HG03103 (cell line): ENCODE data around the gene NNT.
"Not testable (repeated sequence)": the region's sequence is repeated elsewhere in the genome, so short reads cannot be mapped to it uniquely, and the experiment has no call there.

Experiments used
- ATAC-seq: cut with Tn5 transposase; IDR thresholded peaks from one replicate; pipeline ENCODE4 v1.9.1; 2021; ENCODE audit warnings: low read depth; ENCODE audit not compliant: unreplicated experiment

NNT gene

DNA sequence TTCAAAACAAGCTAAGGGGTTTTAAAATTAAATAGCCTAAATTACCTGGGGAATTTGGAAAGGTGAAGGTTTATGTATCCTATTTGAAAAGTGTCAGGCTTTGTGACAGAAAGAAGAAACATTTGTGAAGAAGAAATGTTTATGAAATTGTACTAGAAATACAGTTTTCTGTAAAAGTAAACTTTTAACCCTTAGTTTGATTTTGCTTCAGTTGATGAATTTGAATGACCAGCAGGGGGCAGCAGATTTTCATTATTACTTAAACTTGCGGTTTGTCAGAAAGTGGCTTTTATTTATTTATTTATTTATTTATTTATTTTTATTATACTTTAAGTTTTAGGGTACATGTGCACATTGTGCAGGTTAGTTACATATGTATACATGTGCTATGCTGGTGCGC, 58.1 kb downstream of the NNT start:
- no peak for ATAC-seq

DNA sequence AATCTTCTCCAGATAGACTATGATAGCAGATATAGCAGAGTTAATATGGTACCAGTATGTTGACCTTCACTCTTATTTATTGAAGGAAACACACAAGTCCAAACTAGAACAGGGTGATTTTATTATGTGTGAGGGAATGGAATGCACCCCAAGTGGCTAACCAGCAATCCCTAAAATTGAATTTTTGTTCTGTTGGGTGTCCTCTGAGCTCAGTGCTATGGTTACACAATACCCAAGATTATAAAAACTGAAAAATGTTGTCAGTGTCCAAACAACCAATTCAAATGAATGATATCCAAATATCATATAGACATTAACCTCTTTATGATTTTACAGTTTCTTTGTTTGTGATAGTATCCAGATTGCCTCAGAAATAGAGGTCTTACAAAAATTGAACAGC, 60.9 kb downstream of the NNT start:
- ATAC-seq, result no peak

DNA sequence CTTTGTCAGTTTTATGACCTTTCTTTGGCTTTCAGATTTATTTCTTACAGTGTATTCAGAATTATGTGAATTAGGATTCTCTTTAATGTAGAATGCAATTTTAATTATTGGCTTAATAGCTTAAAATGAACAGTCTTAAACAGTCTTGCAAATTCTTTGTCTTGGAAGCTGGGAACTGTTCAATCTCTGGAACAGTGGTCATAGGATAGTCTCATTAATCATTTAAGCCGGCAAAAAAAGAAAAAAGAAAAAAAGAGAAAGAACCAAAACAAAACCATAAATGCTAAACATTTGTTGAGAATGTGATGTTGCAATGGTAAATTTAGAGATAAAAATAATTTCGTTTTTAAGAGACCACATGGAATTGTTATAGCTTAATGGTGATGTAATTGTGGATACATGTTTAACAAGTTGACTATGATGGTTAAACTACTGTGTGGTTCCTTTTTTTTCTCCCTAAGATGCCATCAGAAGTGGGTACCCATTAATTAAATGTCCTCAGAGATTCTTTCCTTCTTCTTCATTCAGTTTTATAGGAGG, 61.6 kb downstream of the NNT start:
- no peak for ATAC-seq

DNA sequence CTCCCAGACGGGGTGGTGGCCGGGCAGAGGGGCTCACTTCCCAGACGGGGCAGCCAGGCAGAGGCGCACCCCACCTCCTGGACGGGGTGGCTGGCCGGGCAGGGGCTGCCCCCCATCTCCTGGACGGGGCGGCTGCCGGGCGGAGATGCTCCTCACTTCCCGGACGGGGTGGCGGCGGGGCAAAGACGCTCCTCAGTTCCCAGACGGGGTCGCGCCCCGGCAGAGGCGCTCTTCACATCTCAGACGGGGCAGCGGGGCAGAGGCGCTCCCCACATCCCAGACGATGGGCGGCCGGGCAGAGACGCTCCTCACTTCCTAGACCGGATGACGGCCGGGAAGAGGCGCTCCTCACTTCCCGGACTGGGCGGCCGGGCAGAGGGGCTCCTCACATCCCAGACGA, 62.8 kb downstream of the NNT start:
- not testable (repeated sequence) for ATAC-seq

DNA sequence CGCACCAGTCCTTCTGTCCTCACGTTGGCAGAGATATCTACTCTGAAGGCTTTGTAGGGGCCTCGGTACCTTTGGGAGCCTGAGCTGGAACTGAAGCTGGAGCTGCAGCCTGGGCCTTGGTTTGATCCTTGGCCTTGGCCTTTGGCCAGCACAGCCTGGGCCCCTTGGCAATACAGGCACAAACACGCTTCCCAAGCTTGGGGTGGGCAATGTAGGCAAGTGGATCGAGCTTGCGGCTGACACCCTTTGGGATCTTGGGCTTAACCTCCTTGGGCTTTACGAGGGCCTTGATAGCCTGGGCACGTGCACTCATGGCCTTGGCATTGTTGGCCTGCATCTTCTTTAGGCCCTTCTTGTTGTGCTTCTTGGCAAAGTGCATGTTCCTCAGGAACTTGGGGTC, 63.7 kb downstream of the NNT start:
- not testable (repeated sequence) for ATAC-seq

DNA sequence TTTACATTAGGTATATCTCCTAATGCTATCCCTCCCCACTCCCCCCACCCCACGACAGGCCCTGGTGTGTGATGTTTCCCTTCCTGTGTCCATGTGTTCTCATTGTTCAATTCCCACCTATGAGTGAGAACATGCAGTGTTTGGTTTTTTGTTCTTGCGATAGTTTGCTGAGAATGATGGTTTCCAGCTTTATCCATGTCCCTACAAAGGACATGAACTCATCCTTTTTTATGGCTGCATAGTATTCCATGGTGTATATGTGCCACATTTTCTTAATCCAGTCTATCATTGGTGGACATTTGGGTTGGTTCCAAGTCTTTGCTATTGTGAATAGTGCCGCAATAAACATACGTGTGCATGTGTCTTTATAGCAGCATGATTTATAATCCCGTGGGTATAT, 64.4 kb downstream of the NNT start:
- ATAC-seq, result not testable (repeated sequence)

DNA sequence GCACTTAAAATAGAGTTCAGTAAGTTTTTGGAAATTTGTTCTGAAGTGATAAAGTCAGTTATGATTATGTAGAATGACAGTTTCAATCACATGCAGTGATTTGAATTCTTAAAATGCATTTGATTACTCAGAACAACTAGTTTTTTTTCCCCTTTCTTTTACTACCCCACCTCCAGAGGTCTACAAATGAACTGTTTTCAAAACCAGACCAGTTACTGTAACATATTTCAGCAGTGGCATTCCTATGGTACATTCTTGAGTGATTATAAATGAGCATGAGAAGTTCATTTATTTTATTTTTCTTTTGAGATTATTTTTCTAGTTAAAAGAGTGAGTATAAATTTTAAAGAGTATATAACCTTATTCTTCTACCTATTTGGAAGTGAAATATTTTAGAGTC, 71.6 kb downstream of the NNT start:
- ATAC-seq, result no peak

DNA sequence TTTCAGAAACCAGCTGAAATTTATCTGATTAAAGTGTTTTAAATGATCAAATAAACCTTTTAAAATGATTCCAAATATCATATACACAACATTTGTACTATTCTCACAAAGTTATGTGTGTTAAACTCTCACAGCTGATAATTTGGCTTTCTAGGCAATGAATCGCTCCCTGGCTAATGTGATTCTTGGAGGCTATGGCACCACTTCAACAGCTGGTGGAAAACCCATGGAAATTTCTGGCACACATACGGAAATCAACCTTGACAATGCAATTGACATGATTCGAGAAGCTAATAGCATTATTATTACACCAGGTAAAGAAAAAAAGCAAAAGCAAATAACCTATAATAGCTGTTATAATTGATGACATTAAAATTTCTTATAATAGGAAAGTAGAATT, 72.4 kb downstream of the NNT start:
- no peak for ATAC-seq

DNA sequence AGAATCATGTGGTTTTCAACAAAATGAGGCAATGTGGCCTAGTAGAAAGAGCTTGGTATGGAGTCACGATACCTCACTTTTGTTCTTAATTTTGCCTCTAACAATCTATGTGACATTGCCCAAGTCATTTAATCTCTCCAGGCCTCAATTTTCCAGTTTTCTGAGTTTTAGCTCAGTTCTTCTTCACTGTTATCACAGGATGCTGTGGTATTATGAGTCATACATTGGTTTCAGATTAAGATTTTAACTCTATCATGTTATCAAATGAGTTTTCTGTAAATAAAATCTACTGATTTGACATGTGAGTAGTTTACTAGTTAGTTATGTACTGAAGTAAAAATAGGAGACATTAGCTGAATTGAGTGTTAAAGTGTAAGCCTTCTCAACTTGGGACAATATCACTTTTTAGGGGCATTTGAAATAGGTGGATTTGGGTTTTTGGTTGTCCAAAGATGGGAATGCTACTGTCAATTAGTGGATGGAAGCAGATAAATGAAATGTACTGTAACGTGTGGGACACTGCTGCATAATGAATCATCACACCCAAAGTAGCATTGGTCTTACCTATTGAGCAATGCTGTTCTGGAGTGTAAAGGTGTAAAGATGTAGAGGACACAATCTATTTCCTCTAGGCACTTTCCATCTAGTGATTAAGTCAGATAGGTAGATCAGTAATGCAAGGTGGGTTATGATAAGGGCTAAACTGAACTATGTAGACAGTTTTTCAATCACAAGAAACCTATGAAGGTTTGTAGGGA, 73.3 kb downstream of the NNT start:
- no peak for ATAC-seq

DNA sequence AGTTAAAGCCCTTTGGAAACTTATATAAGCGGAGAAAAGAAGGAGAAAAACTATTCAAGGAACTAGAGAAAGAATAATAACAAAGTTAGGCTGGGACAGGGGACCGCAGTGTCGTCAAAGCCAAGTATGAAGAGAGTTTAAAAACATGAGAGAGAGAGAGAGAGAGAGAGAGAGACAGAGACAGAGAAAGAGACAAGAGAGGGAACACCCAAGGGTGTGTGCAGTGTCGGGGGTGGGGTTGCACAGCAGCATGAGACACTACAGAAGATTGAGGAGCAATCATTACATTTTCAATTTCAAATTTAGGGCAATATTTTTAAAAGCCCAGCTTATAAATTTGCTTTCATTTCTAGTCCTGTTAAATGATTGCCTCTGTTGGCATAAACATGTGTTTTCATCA, 74.3 kb downstream of the NNT start:
- no peak for ATAC-seq

DNA sequence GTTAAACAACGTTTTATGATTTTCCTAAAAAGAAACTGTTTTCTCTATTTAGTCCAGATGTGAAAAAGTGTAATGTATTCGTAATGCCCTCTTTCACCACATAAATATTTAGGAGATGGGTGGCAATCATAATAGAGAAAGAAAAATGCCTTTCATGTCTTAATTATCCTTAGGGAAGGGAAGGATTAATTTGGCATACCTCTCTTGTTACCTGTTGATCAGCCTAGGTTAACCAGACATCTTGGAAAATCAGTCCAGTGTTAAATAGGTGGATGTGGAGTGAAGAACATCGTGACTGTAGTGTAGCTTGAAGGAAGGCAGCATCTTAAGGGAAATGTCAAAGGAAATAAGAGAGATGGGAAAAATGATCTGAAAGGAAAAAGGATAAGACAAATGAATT, 76.2 kb downstream of the NNT start:
- no peak for ATAC-seq

DNA sequence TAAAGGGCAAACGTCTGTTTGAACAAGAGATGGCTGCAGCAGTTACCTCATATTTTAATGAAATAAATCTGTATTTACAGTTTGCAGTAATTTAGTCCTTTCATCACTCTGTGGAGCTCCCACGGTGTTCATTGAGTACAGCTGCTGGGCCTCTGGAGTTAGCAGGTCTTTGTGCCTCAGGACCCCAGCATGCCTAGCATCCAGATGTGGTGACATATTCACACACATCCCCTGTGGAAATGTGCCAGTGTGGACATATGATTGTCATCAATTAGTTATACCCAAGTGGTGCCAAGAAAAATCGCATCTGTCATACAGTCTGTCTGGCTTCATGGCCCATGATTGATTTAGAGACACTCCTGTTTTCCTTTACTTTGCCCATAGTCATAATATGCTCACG, 77.3 kb downstream of the NNT start:
- no peak for ATAC-seq

DNA sequence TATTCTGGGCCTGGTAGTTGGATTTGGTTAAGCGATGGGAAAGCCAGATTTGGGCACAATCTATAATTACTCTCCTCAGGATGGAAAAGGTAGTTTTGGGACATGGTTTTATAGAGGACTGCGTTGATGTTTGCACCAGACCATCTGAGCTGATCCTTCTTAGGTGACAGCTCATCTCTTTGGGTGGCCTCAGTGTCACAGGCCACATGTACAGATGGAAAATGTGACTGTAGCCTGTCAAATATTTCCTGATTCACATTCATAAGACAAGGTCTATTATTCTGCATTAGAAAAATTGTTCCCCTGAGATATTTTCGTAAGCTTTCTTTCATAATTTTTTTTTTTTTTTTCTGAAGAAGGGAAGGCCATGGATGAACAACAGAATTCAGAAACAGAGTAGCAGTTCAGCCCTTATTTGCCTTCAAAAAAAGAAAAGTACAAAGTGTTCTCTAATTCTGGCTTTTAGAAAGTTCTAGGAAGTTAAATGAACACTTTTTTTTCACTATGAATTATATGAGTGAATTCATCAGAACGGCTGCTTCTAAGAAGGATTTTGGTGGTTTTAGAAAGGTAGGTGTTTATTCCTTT, 81.0 kb downstream of the NNT start:
- no peak for ATAC-seq

DNA sequence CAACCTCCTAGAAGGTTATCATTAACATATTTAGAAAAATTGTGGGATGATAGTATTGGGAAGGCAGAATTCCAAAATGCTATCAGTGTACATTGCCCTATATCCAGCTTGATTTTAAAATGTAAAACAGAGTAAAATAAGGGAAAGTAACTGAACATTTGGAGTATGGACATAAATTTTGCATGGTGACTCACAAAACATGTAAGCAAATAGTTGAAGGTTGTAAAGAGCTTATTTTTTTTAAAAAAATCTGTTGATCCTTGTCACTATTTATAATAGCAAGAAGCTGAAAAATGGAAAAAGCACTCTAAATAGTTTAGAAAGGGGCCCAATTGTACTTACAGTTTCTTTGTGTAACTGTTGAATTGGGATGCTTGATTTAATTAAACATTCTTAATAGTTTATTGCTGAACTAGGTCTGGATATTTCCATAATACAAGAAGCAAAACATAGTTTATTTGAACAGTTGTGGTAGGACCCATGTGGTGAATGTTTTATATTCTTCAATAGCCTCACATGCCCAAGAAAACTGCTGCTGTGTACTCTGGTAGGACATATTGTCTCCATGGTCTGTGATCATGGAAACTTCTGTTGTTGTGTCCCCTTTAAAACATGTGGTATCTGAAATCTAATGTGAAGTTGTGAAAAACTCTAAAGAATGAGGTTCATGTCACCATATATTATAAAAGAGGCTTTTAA, 82.4 kb downstream of the NNT start:
- no peak for ATAC-seq

DNA sequence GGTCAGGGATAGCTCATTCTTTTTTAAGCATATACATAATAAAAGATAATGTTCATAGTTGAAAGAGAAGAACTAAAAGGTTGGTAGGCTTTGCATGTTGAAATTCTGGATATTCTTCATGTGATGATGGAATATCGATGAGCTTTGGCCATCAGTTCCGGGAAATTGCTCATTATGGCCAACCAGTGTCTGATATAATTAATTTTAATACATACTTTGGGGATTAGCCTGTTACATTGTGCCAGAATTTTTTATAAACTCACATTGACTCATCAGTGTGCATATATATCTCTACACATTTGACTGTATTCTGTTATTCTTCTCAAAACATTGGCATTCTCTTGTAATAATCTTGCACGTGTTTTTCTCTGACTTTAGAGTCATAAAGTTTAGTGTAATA, 84.3 kb downstream of the NNT start:
- ATAC-seq, result no peak

DNA sequence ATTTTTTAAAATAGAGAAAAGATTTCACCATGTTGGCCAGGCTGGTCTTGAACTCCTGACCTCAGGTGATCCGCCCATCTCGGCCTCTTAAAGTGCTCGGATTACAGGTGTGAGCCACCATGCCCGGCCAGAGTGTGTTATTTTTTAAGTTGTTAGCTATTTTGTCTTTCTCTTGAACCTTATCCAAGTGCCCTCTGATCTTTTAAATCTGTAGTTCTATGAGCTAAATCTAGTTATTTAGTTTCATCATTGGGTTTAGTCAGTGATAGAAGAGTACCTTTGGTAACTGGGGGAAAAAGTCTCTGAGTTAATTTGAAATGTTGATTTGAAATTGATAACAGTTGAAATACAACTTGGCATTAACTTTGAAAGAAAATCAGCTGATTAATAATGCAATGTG, 88.3 kb downstream of the NNT start:
- ATAC-seq, result no peak

DNA sequence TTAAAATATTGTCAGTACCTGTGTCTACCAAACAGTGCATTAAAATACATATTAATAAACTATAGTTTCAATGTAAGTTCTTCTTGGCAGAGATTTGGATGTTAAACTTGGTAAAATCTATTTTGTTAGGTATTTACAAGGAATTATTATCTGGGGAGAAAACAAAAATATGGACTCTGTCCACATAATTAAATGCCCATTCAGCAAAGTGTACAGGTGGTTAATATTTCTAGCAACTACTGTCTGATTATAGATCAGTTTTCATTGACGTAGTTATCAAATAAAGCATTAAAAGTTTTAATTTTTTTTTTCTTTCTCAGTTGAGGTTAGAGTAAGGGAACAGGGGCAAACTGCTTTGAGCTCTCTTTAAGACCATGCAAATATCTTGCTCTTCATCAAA, 88.9 kb downstream of the NNT start:
- no peak for ATAC-seq

DNA sequence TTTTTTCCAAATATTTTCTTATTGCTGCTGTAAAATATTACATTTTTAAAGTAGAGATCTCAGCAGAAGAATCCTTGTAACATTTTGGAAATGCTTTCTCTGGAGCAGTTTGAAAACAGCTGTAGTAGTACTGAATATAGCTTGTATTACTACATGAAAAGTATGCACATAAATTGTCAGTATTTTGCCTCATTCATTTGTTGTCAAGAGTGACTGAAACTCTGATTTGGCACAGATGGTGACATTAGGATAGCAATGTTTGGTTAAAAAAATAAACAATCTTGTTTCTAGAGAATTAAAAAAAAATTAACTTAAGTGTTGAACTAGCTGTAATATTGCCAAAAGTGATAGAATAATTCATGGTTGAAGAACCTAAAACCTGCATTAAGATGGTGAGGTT, 90.4 kb downstream of the NNT start:
- no peak for ATAC-seq

DNA sequence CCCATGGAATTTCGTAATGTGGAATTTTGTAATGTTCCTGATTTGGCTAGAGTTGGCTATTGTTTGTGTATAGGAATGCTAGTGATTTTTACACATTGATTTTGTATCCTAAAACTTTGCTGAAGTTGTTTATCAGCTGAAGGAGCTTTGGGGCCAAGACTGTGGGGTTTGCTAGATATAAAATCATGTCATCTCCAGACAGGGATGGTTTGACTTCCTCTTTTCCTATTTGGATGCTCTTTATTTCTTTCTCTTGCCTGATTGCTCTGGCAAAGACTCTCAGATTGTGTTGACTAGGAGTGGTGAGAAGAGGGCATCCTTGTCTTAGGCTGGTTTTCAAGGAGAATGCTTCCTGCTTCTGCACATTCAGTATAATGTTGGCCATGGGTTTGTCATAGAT, 91.0 kb downstream of the NNT start:
- ATAC-seq, result no peak

DNA sequence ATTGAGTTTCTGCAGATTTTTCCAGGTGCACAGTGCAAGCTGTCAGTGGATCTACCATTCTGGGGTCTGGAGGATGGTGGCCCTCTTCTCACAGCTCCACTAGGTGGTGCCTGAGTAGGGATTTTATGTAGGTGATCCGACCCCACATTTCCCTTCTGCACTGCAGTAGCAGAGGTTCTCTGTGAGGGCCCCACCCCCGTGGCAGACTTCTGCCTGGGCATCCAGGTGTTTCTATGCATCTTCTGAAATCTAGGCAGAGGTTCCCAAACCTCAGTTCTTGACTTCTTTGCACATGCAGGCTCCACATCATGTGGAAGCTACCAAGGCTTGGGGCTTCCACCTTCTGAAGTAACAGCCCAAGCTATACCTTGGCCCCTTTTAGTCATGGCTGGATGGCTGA, 93.5 kb downstream of the NNT start:
- ATAC-seq, result not testable (repeated sequence)

DNA sequence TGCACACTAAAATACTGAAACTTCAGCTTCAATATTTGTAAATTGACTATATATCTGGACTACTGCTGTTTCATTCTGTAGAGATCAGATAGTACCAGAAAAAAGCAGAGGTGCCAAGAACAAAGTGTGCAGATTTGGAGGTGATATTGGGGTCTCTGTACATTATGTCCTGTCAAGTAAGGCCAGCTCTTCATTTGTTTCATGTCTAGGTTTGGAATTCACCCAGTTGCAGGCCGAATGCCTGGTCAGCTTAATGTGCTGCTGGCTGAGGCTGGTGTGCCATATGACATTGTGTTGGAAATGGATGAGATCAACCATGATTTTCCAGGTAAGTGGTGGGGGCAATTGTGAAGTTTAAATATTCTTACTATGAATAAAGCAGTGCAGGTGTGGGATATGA, 96.9 kb downstream of the NNT start:
- ATAC-seq, result no peak

DNA sequence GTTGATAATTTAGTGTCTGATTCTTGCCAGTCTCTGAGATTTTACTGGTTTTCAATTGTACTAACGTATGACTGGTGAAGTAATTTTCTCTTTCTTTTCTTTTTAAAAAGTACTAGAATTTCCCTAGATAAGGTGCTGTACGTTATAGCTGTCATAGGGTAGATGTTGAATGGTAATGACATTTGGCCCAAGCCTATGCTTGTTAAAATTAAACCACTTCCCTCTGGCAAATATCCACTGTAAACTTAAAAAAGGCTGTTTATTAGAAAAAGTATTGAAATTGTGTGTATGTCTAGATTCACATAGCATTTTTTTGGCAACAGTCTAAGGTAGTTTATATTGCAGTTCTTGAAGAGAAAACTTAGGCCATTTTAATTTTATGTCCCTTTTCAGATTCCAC, 97.6 kb downstream of the NNT start:
- no peak for ATAC-seq
